ENCODE data around the gene SSX4B. TPM values are rescaled to one million over a fixed set of nuclear protein-coding genes. Genes with fewer than 3 reads are reported as not detected.
"Not testable (repeated sequence)": the region's sequence is repeated elsewhere in the genome, so short reads cannot be mapped to it uniquely, and the experiment has no call there.

SSX4B gene
- total and polyA plus RNA-seq, 8 donors: not detected

- TF ChIP-seq, protein P1, sequence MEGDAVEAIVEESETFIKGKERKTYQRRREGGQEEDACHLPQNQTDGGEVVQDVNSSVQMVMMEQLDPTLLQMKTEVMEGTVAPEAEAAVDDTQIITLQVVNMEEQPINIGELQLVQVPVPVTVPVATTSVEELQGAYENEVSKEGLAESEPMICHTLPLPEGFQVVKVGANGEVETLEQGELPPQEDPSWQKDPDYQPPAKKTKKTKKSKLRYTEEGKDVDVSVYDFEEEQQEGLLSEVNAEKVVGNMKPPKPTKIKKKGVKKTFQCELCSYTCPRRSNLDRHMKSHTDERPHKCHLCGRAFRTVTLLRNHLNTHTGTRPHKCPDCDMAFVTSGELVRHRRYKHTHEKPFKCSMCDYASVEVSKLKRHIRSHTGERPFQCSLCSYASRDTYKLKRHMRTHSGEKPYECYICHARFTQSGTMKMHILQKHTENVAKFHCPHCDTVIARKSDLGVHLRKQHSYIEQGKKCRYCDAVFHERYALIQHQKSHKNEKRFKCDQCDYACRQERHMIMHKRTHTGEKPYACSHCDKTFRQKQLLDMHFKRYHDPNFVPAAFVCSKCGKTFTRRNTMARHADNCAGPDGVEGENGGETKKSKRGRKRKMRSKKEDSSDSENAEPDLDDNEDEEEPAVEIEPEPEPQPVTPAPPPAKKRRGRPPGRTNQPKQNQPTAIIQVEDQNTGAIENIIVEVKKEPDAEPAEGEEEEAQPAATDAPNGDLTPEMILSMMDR (IDR thresholded peaks at IDR 0.05): no peak
- Histone ChIP-seq H3K27ac (no peak overlapping the region), H3K4me1 (no peaks in the 10 kb centered on the region), H3K9me3 (no peaks in the 10 kb centered on the region), H3K36me3 (no peaks in the 10 kb centered on the region), H3K27me3 (no peaks in the 10 kb centered on the region), H3K4me3 (no peak overlapping the region)
- intact Hi-C loops (cut with DNase I): no loop called here
- DNase-seq (no peak), ATAC-seq (no peak)
Observed at GRCh38 chrX:48456628-48457331, 45.0 kb upstream of the SSX4B start.

DNA sequence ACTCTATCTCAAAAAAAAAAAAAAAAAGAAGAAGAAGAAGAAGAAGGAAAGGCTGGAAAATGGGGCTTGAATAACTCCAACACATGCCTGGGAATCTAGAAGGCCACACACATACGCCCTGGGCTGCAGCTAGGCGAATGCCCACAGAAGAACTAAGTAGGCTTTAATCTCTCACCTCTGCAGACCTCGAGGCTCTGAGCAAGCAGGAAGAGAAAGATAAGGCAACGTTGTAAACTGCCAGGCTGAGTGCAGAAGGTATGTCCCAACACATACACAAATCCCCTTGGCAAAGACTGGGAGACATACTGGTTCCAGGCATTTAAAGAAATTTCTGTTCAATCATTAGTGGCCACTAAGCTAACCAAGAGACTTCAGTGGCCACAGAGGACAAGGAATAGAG lies 39.9 kb upstream of the SSX4B start:
- no peaks in the 10 kb centered on the region for H3K27me3 ChIP-seq
- TF ChIP-seq, protein P1 (IDR thresholded peaks at IDR 0.05): no peak
- ATAC-seq (no peak), DNase-seq (no peak)
- no peaks in the 10 kb centered on the region for H3K9me3 ChIP-seq
- no peaks in the 10 kb centered on the region for H3K4me1 ChIP-seq
- intact Hi-C loops (cut with DNase I): no loop called here
- no peak overlapping the region for H3K4me3 ChIP-seq
- no peak overlapping the region for H3K27ac ChIP-seq
- H3K36me3 ChIP-seq: no peaks in the 10 kb centered on the region

DNA sequence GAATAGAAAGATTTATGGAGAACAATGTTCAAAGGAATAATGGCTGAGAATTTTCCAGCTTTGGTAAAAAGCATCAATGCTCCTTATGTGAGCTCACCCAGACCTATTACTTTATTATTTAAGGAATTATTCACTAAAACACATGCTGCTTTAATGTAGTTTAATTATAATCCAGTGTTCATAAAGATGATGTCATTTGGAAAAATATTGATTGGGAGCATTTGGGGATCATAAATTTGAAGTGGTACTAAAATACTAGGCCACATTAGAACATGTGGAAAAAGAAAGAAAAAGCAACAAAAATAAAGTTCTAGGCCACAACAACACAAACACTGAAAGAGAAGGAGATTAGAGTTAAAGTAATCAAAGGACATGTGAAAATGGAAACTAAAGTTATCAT lies 38.3 kb upstream of the SSX4B start:
- H3K4me3 ChIP-seq: no peak overlapping the region
- no peak for ATAC-seq
- TF ChIP-seq, protein P1 (IDR thresholded peaks at IDR 0.05): no peak
- H3K9me3 ChIP-seq: no peaks in the 10 kb centered on the region
- intact Hi-C loops (cut with DNase I): no loop called here
- no peak for DNase-seq
- no peaks in the 10 kb centered on the region for H3K4me1 ChIP-seq
- no peaks in the 10 kb centered on the region for H3K36me3 ChIP-seq
- H3K27ac ChIP-seq: no peak overlapping the region
- H3K27me3 ChIP-seq: no peaks in the 10 kb centered on the region

DNA sequence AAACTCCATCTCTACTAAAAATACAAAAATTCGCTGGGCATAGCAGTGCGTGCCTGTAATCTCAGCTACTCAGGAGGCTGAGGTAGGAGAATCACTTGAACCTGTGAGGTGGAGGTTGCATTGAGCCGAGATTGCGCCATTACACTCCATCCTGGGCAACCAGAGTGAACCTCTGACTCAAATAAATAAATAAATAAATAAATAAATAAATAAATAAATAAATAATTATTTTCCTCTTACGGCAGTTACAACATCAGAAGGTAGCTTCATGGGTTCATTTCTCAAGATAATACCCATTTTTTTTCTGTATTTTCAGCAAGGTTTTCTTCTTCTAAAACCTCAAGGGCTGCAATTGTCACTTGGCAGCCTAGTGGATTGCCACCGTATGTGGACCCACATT lies 35.4 kb upstream of the SSX4B start:
- H3K4me3 ChIP-seq; DNase-seq; ATAC-seq; H3K27me3 ChIP-seq; H3K9me3 ChIP-seq; intact Hi-C loops (cut with DNase I); H3K27ac ChIP-seq; H3K36me3 ChIP-seq; H3K4me1 ChIP-seq: not testable (repeated sequence)

DNA sequence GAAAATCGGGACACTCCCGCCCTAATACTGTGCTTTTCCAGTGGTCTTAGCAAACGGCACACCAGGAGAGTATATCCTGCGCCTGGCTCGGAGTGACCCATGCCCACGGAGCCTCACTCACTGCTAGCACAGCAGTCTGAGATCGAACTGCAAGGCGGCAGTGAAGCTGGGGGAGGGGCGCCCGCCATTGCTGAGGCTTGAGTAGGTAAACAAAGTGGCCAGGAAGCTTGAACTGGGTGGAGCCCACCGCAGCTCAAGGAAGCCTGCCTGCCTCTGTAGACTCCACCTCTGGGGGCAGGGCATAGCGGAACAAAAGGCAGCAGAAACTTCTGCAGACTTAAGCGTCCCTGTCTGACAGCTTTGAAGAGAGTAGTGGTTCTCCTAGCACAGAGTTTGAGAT lies 22.0 kb upstream of the SSX4B start:
- H3K36me3 ChIP-seq; H3K27ac ChIP-seq; H3K27me3 ChIP-seq; ATAC-seq; H3K9me3 ChIP-seq; intact Hi-C loops (cut with DNase I); DNase-seq; H3K4me3 ChIP-seq; H3K4me1 ChIP-seq: not testable (repeated sequence)

DNA sequence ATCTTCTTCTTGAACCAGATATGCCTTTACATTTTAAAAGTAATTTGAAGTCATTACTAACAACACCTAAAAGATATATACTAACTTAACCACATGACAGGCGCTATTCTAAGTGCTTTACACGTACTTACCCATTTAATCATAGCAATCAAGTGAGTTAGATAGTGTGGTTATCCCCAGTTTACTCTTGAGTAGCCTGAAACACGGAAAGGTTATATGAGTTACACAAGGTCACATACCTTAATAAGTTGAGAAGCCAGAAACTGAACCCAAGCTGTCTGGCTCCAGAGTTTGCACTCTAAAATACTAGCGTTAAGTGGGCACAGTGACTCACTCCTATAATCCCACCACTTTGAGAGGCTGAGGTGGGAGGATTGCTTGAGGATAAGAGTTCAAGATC lies 18.4 kb upstream of the SSX4B start:
- ATAC-seq; intact Hi-C loops (cut with DNase I): not testable (repeated sequence)

GRCh38 chrX:48429606-48430005 lies 17.8 kb upstream of the SSX4B start:
- ATAC-seq; H3K9me3 ChIP-seq; H3K36me3 ChIP-seq; H3K4me3 ChIP-seq; intact Hi-C loops (cut with DNase I); H3K27me3 ChIP-seq; DNase-seq; H3K4me1 ChIP-seq; H3K27ac ChIP-seq: not testable (repeated sequence)

More for the DNA sequence above, 18.4 kb upstream of the SSX4B start:
- not testable (repeated sequence) for H3K9me3 ChIP-seq, DNase-seq, H3K4me1 ChIP-seq, H3K27me3 ChIP-seq, H3K27ac ChIP-seq, H3K36me3 ChIP-seq, H3K4me3 ChIP-seq

DNA sequence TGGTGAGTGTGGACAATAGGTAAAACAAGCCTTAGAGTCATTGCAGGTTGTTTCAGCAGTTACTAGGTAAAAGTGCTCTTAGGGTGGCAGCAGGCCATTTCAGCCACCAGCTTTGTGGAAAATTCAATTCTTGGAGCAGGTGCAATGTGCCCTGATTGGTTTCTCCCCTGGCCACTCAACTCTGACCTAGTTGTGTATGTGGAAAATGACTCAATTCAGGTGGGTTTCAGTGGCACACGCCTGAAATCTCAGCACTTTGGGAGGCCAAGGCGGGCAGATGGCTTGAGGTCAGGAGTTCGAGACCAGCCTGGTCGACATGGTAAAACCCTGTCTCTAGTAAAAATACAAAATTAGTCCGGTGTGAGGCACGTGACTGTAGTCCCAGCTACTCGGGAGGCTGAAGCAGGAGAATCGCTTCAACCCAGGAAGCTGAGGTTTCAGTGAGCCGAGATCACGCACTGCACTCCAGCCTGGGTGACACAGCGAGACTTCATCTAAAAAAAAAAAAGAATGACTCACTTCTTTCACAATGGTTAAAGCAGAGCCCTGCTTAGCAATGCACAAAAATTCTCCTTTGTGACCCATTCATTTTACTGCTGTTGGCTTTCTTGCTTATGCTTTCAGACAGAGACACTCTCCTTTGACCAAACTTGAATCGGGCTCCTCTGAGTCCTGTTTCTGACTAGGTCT lies 15.4 kb upstream of the SSX4B start:
- H3K9me3 ChIP-seq; H3K36me3 ChIP-seq; ATAC-seq; intact Hi-C loops (cut with DNase I); H3K4me1 ChIP-seq; H3K27ac ChIP-seq; H3K4me3 ChIP-seq; DNase-seq; H3K27me3 ChIP-seq: not testable (repeated sequence)

- intact Hi-C loops (cut with DNase I); H3K9me3 ChIP-seq; DNase-seq; ATAC-seq; H3K4me3 ChIP-seq; H3K27ac ChIP-seq; H3K36me3 ChIP-seq; H3K27me3 ChIP-seq; H3K4me1 ChIP-seq: not testable (repeated sequence)
Observed at GRCh38 chrX:48397825-48398224, 13.9 kb downstream of the SSX4B start.

DNA sequence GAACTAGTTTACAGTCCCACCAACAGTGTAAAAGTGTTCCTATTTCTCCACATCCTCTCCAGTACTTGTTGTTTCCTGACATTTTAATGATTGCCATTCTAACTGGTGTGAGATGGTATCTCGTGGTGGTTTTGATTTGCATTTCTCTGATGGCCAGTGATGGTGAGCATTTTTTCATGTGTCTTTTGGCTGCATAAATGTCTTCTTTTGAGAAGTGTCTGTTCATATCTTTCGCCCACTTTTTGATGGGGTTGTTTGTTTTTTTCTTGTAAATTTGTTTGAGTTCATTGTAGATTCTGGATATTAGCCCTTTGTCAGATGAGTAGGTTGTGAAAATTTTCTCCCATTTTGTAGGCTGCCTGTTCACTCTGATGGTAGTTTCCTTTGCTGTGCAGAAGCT lies 14.8 kb downstream of the SSX4B start:
- H3K27ac ChIP-seq; H3K4me1 ChIP-seq; H3K27me3 ChIP-seq; ATAC-seq; H3K4me3 ChIP-seq; DNase-seq; H3K9me3 ChIP-seq; intact Hi-C loops (cut with DNase I); H3K36me3 ChIP-seq: not testable (repeated sequence)
